ENCODE results near the gene ZIC4.

The ZIC4 gene

DNA sequence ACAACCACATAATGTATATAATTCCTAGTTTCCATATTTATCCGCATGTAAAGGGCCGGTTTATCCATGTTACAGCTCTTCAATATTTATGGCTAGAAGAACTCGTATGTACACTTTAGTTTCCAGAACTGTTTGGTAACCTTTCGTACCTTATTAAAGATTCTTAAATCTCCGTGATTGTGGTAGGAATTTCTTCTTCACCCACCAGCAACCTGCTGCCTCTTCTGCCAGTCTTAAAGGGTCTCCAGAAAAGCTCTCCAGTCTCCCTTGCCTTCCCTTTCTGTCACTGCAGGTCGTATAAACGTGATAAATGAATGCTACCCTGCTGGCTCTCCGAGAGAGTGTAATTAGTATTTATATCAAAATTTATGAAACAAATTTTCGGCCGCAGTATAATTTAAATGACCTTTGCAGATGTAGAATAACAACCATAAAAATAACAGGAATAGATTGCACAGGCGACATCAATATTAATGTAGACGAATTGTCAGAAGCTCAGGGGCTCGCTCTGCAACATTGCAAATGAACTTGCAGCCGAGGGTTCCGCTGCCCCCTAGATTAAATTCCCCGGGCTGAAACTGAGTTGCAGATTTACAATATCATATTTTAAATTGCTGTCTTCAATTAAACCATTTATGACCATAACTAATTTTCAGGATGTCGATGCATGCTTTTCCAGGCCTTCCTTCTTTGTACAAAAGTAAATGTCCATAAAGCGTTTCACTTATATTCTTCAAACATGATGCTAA is 8.2 kb upstream of the ZIC4 start:
- no peak for TF ChIP-seq POLR2AphosphoS5 (IDR thresholded peaks at IDR 0.05; ENCODE audit: low read depth, low read length)
- no peak for TF ChIP-seq REST (IDR thresholded peaks at IDR 0.05; ENCODE audit: insufficient read depth in 1 of 2, low read depth in 2 of 2, low read length in 2 of 2)
- TF ChIP-seq SIN3A (IDR thresholded peaks at IDR 0.05; ENCODE audit: borderline replicate concordance, insufficient read depth, low read length): no peak
- TF ChIP-seq FOXP2 (optimal IDR thresholded peaks at IDR 0.05; ENCODE audit: borderline replicate concordance, extremely low read depth, extremely low read length, insufficient read depth): no peak
- no peak for TF ChIP-seq TAF1 (IDR thresholded peaks at IDR 0.05; ENCODE audit: borderline replicate concordance, insufficient read depth, low read length)

GRCh38 chr3:147413686-147414389 is 7.5 kb upstream of the ZIC4 start:
- TF ChIP-seq REST (IDR thresholded peaks at IDR 0.05; ENCODE audit: insufficient read depth in 1 of 2, low read depth in 2 of 2, low read length in 2 of 2): no peak
- no peak for TF ChIP-seq POLR2AphosphoS5 (IDR thresholded peaks at IDR 0.05; ENCODE audit: low read depth, low read length)
- no peak for TF ChIP-seq FOXP2 (optimal IDR thresholded peaks at IDR 0.05; ENCODE audit: borderline replicate concordance, extremely low read depth, extremely low read length, insufficient read depth)
- TF ChIP-seq SIN3A (IDR thresholded peaks at IDR 0.05; ENCODE audit: borderline replicate concordance, insufficient read depth, low read length): no peak
- no peak for TF ChIP-seq TAF1 (IDR thresholded peaks at IDR 0.05; ENCODE audit: borderline replicate concordance, insufficient read depth, low read length)

DNA sequence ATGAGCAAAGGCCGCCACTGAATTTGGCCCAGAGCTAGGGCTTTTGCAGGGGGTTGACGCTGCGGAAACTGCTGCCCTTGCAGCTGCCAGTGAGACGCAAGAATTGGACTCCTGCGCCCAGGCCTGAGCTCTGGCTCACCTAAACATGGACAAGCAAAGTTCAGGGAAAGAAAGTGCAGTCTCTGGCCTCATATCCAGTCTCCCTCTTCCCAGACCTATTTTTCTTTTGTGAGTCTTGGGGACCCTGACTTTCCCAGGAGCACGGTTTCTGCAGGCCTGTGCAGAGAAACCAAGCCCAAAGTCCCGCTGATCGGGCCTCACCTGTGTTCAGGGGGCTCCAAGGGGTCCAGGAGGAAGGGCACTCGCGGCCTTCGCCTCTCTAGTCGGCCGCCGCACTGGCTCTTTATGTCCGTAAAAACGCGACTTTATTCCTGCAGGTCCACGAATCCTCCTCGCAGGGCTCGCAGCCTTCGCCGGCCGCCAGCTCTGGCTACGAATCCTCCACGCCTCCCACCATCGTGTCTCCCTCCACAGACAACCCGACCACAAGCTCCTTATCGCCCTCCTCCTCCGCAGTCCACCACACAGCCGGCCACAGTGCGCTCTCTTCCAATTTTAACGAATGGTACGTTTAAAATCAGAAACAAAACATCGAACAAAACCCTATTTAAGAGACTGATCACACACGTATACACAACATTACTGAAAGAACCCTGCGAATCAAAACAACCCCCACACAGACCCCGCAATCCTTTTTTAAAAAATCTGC is 6.8 kb upstream of the ZIC4 start:
- no peak for TF ChIP-seq SIN3A (IDR thresholded peaks at IDR 0.05; ENCODE audit: borderline replicate concordance, insufficient read depth, low read length)
- TF ChIP-seq POLR2AphosphoS5 (IDR thresholded peaks at IDR 0.05; ENCODE audit: low read depth, low read length): no peak
- no peak for TF ChIP-seq FOXP2 (optimal IDR thresholded peaks at IDR 0.05; ENCODE audit: borderline replicate concordance, extremely low read depth, extremely low read length, insufficient read depth)
- no peak for TF ChIP-seq REST (IDR thresholded peaks at IDR 0.05; ENCODE audit: insufficient read depth in 1 of 2, low read depth in 2 of 2, low read length in 2 of 2)
- TF ChIP-seq TAF1 (IDR thresholded peaks at IDR 0.05; ENCODE audit: borderline replicate concordance, insufficient read depth, low read length): no peak

DNA sequence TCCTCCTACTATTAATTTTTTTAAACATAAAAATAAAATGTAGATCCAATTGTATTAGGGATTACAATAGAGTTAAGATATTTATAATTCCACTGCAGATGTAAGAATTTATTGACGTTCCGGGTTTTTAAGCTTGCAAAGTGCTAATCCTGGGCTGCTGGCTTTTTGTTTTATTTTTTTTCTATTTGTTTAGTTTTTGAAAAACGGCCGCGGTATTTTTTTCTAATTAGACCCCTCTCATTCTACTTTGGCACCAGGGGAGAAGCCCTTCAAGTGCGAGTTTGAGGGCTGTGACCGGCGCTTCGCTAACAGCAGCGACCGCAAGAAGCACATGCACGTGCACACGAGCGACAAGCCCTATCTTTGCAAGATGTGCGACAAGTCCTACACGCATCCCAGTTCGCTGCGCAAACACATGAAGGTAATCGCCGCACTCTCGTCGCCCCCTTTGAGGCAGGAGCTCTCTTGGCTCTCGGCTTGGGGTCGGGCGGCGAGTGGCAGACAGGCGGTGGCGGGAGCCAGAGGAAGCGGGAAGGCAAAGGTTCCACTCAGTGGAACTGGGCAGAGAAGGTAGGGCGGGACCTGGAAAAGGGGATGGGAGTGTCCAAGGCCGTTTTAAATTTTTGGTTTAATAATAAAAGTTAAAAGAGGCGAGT is 6.0 kb upstream of the ZIC4 start:
- TF ChIP-seq TAF1 (IDR thresholded peaks at IDR 0.05; ENCODE audit: borderline replicate concordance, insufficient read depth, low read length) (no peak), POLR2AphosphoS5 (IDR thresholded peaks at IDR 0.05; ENCODE audit: low read depth, low read length) (no peak), SIN3A (IDR thresholded peaks at IDR 0.05; ENCODE audit: borderline replicate concordance, insufficient read depth, low read length) (no peak), FOXP2 (optimal IDR thresholded peaks at IDR 0.05; ENCODE audit: borderline replicate concordance, extremely low read depth, extremely low read length, insufficient read depth) (no peak), REST (IDR thresholded peaks at IDR 0.05; ENCODE audit: insufficient read depth in 1 of 2, low read depth in 2 of 2, low read length in 2 of 2) (no peak)
